ENCODE data around the gene RPRML.
"Not testable (repeated sequence)": the region's sequence is repeated elsewhere in the genome, so short reads cannot be mapped to it uniquely, and the experiment has no call there.

Gene RPRML

DNA sequence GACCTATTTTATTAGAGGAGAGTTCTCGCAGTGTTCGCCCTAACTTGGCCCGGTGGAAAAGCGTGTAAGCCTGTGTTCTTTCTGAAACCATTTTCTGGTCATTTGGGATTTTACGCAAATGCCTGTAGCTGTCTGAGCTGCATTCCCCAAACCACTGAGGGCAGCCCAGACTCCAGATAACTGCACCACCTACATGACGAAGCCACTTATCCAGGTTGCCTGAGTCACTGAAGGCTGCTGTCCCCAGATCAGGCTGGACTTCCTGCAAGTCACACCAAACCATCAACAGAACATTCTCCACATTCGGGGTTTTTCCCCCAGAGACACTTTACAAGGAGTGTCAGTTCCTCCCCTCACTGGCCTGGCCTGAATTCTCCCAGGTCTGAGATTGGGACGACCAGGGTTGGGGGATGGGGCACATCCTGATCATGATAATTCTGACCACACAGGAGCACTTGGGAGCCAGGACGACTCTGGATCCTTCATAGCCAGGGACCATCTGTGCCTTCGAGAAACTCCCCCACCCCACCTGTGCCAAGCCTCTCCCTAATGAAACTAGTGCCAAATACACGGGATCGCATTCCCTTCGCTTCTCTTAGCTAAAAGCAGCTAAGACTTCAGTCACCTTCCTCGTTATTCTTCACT, 2.3 kb downstream of the RPRML start:
- DNase-seq (ENCODE audit: low read depth in 2 of 2) = no peak

DNA sequence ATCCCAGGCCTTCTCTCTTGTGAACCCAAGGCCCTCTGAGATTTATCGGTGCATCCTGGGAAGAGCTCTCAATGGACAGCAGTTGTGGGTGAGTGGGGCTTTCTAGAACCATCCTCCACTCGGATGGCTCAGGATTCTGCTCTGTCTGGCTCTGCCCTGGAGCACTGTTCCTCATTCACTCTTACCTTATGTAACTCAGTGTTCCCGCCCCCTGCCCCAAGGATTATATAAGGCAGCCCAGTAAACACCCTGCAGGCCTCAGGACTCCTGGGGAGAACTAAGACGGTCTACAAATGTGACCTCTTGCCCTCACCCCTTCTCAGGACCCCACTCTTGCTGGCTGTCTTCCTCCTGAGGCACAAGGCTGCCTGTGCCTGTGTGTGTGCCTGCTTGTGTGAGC, 3.8 kb downstream of the RPRML start:
- no peak for DNase-seq (ENCODE audit: low read depth in 2 of 2)

DNA sequence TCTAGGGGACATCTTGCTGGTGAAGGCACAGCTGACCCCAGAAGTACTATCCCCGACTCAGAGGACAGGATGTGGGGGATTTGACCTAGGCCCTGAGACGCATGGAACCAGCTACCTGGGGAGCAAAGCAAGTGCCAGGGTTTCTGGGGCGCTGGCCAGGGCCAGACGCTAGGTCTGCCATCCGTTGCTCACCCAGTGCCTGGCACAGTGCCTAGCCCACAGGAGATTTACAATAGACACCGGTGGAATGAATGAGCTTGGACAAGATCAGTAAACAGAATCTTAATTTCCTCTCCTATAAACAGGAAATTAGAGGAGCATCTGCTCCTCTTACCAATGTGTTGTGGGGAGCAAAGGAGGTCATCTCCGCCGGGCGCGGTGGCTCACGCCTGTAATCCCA, 5.0 kb downstream of the RPRML start:
- no peak for DNase-seq (ENCODE audit: low read depth in 2 of 2)

DNA sequence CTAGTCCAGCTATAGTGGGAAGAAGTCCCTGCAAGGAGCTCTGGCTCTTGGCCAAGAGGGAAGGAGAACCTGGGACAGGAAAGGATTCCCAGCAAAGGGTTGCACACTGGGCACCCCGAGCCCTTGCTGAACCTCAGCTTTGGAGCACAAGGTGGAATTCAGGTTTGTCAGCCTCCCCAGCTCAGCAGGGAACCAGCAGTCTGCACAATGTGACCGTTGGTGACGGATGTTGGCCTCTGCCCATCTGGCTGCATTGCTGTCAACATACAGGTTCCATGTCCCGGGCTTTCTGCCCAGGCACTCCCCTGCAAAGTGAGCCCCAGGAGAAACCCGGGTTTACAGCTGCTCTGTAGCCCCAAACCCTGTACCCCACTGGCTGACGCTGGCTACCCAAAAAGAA, 6.7 kb downstream of the RPRML start:
- no peak for DNase-seq (ENCODE audit: low read depth in 2 of 2)

DNA sequence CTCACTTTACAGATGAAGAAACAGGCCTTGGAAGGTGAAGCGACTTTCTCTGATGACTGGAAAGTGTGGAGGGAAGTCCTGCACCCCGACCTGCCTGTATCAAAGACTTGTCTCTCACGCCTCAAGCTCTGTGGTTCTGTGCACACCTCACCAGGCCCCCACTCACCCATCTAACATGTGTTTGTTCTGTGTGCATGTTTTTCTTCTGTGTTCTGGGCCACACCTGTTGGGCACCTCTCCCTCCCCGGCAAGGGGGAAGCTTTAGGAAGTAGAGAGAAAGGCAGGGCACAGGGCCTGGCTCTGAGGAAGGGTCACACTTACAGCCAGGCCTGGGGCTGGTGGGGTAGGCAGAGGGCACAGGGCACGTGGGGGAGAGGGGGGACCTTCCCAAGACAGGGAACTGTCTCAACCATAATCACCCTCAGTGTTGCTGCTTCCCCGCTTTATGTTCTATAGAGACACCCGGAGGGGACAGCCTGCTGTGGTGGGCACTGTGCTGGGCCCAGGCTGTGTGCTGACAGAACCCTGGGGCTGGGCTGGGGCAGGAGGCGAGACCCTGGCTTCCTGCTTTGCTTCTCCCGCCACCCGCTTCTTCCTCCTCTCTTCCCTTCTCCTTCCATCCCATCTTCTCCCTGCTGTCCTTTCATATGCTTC, 7.3 kb downstream of the RPRML start:
- DNase-seq (ENCODE audit: low read depth in 2 of 2) = no peak

DNA sequence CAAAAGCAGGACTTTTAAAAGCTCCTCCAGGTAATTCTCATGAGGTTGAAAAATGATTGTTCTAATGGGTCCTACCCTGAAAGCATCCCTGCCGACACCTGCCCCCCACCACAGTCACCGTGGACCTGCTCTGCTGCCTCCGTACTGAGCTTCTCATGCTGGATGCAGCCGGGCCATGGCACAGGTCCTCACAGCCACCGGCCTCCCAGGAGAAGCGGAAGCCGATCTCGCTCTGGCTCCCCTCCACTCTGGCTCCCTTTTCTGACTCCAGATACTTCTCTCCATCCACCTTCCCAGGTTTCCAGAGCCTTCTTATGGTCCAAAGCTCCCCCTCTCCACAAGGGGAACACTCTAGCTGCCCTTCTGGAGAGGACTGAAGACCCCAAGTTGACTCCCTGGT, 10.2 kb downstream of the RPRML start:
- DNase-seq (ENCODE audit: low read depth in 2 of 2) = no peak

DNA sequence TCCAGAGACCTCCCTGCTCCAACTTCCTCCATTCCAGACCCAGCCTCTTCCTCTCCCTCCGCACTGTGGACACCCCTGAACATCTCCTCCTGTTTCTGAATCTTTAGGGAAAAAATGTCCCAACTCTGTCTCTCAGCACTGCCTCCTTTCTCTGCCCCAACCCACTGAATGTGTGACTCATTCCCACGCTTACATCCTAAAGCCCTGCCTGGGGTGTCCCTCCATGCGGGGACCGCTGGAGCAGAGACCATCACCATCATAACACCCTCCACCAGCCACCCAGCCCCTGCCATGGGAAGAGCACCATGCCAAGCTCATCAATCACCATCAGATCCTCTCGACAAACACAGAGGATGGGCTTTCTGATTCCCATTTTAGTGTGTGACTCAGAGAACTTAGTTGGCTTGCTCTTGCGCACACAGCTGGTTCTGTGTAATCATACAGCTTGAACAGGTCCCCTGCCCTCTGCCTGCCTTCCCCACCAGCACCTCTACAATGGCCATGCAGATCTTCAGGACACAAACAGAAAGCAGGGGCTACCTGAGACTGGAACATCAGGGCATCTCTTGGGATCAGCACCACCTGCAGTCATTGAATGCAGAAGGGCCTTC, 10.7 kb downstream of the RPRML start:
- no peak for DNase-seq (ENCODE audit: low read depth in 2 of 2)

DNA sequence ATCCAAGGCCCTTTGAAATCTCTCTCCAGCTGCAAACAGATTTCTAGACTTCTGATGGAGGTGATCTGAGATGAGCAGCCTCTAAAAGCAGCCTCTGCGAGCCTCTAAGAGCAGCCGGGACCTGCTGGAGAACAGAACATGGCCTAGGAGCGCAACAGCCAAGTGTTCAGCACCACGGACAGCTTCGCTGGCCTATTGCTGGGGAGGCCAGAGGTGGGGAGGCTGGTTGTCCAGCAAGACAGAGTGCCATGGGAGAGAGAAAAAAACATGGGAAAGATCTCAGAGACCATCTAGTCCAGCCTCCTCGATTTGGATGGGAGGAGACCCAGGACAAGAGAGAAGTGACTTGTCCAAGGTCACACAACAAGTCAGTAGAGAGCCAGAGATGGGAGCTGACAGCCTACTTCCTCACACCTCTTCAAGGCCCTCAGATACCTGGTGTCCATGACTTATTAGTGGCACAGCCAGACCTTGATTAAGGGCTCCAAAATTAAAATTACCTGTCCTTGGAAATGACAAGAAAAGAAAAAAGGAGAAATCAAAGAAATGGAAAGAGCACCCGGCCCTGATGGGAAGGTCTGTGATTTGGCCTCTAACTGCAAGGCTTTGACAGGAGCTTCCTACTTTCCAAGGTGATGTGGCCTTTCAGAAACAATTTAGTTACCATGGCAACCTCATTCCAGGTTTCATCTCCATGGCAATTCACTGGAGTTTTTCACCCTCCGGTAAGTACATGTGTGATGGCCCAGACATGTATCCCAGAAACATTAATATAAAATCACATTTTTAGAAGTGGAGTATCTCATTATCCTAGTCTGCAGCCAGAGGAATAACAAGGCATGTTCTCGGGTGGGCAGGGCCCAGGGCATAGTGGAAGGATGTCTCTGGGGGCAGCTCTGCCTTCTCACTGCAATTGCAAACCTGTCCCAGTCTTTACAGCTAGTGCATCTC, 14.5 kb downstream of the RPRML start:
- DNase-seq (ENCODE audit: low read depth in 2 of 2) = no peak

DNA sequence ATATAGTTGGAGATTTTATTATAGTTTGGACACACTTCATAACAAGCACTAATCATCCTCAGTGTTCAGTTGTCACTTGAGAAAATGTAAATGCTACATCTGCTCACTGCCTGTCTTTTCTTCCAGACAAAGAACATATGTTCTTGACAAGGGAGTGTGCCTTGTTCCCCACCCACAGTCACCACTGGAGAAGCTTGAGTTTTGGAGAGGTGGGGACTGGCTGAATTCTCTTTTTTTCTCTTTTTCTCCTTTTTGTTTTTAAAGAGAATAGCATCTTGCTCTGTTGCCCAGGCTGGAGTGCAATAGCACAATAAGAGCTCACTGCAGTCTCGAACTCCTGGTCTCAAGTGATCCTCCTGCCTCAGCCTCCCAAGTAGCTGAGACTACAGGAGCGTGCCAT, 15.5 kb downstream of the RPRML start:
- DNase-seq (ENCODE audit: low read depth in 2 of 2) = no peak

DNA sequence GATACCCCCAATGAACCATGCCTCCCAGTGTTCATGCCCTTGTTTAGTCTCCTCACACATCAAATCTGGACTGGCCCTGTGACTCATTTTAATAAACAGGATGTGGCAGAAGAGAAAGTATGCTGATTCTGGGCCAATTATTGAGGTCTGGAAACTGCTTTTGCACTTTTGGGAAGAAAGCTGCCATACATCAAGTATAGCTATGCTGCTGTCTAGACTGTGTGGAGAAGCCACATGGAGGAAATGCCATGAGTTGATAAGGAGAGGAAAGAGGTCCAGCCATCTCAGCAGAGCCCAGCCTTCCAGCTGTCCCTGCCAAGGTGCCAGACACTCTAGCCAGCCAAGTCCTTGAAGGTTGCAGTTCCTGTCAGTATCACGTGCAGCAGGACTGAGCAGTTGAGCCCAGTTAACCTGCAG, 16.7 kb downstream of the RPRML start:
- DNase-seq (ENCODE audit: low read depth in 2 of 2) = peak; percentile 33 to 39

DNA sequence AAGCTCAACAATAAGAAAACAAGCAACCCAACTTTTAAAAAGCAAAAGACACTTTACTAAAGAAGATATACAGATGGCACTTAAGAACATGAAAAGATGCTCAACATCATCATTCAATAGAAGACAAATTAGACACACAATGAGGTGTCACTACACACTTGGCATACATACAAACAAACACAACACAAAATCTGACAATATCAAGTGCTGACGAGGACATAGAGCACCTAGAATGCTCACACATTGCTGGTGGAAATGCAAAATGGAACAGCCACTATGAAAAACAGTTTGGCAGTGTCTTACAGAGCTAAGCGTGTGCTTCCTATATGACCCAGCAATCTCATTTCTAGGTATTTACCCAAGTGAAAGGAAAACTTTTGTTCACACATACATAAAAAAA, 18.9 kb downstream of the RPRML start:
- DNase-seq (ENCODE audit: low read depth in 2 of 2) = no peak

DNA sequence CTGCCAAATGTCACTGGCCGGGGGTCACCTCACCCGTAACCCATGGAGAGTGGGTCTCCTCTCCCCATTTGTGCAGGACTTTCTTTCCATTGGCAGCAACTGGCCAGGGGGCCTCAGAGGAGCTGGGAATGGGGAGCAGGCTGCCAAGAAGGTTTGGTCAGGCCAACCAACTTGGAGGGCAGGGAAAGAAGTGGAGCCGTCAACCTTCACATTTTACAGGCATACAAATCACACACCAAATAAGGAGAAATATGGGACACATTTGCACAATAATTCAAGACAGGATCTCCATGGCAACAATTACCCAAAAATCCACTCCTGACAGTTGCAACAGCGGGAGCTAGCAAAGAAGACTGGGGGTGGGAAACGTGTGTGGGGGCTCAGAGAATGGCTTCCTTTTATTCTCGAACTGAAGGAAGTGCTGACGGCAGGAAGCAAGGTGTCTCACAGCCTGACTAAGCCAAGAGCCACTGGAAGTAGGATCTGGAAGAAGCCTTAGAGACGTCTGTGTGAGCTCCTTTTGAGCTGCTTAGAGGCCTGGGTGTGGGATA, 20.9 kb downstream of the RPRML start:
- DNase-seq (ENCODE audit: low read depth in 2 of 2) = no peak

- DNase-seq (ENCODE audit: low read depth in 2 of 2) = not testable (repeated sequence)
These were observed 25.9 kb downstream of the RPRML start for GRCh38 chr17:46953191-46953590.

GRCh38 chr17:46952115-46952514, 26.9 kb downstream of the RPRML start:
- no peak for DNase-seq (ENCODE audit: low read depth in 2 of 2)

DNA sequence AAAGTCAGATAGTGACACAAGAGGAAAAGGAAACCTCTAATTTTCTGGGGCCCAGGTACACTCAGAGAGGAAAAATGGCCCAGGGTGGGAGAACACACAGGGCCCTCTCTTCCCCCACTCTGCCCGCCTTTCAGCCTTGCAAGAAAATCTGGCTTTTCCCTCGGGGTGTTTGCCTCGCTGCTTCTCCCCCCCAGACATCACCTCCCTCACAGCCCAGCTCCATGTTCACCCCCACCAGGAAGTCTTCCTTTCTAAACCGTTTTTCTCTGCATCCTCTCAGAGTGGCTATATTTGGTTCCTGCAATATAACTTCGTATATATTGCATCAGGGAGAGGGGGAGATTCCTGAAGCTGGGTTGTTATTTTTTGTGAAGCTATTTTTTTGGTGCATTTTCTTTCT, 27.3 kb downstream of the RPRML start:
- no peak for DNase-seq (ENCODE audit: low read depth in 2 of 2)

- no peak for DNase-seq (ENCODE audit: low read depth in 2 of 2)
These were observed 27.9 kb downstream of the RPRML start for GRCh38 chr17:46950997-46951621.

DNA sequence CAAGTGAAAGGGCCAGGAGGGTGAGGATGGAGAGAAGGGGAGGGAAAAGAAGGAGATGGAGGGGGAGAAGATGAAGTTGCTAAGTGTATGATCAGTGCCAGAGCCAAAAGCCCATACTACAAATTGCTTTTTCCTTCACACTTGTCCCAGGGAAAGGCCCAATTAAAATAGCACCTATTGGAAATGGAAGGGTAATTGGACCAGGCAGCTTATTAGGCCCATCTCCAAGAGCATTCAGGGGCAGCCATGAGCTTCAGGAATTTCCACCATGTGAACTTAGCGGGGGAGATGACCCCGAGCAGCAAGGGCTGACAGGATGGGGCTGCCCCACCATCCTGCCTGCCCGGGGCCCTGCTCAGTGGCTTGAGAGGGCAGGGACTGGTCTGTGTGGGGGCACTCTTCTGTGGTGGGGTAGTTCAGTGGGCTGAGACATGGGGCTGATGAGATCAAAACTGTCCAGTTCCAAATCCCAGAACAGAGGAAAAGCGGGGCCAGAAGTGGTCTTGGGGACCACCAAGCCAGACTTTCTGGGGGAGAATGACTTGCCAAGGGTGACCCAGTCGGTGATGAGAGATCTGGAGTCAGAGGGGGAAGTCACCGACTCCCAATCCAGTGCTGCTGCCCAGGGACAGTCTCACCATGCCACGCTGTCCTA, 28.6 kb downstream of the RPRML start:
- DNase-seq (ENCODE audit: low read depth in 2 of 2) = no peak

- no peak for DNase-seq (ENCODE audit: low read depth in 2 of 2)
These were observed 29.5 kb downstream of the RPRML start for GRCh38 chr17:46949291-46950174.

- DNase-seq (ENCODE audit: low read depth in 2 of 2) = no peak
These were observed 30.5 kb downstream of the RPRML start for GRCh38 chr17:46948544-46948943.

- DNase-seq (ENCODE audit: low read depth in 2 of 2) = no peak
These were observed 31.8 kb downstream of the RPRML start for GRCh38 chr17:46947216-46947615.

All from fibroblast of skin of left quadriceps (primary cell).